Measurements from ENCODE around the gene UBE2L3.
"Not testable (repeated sequence)": the region's sequence is repeated elsewhere in the genome, so short reads cannot be mapped to it uniquely, and the experiment has no call there.

Gene UBE2L3

GRCh38 chr22:21573293-21573734 is 5.8 kb downstream of the UBE2L3 start:
- DNase-seq, result no peak

GRCh38 chr22:21573750-21574494 is 6.4 kb downstream of the UBE2L3 start:
- no peak for DNase-seq

GRCh38 chr22:21579474-21579851 is 11.9 kb downstream of the UBE2L3 start:
- no peak for DNase-seq

- DNase-seq, result not testable (repeated sequence)
Measured at GRCh38 chr22:21580623-21581007, 13.1 kb downstream of the UBE2L3 start.

GRCh38 chr22:21581009-21581713 is 13.6 kb downstream of the UBE2L3 start:
- DNase-seq, result not testable (repeated sequence)

- no peak for DNase-seq
Measured at GRCh38 chr22:21582801-21583740, 15.6 kb downstream of the UBE2L3 start.

- DNase-seq, result no peak
Measured at GRCh38 chr22:21585389-21585788, 17.9 kb downstream of the UBE2L3 start.

- peak; percentile 87 for DNase-seq
Measured at GRCh38 chr22:21587803-21588611, 20.5 kb downstream of the UBE2L3 start.

GRCh38 chr22:21589396-21589795 is 21.9 kb downstream of the UBE2L3 start:
- DNase-seq, result peak; percentile 22

GRCh38 chr22:21590809-21591641 is 23.5 kb downstream of the UBE2L3 start:
- no peak for DNase-seq

GRCh38 chr22:21591695-21592094 is 24.2 kb downstream of the UBE2L3 start:
- DNase-seq, result no peak

- no peak for DNase-seq
Measured at GRCh38 chr22:21592422-21592821, 24.9 kb downstream of the UBE2L3 start.

- DNase-seq, result no peak
Measured at GRCh38 chr22:21593406-21594232, 26.1 kb downstream of the UBE2L3 start.

GRCh38 chr22:21594865-21595452 is 27.4 kb downstream of the UBE2L3 start:
- DNase-seq, result no peak

GRCh38 chr22:21596356-21597135 is 29.0 kb downstream of the UBE2L3 start:
- not testable (repeated sequence) for DNase-seq

GRCh38 chr22:21598302-21598701 is 30.8 kb downstream of the UBE2L3 start:
- no peak for DNase-seq

- no peak for DNase-seq
Measured at GRCh38 chr22:21599053-21599893, 31.8 kb downstream of the UBE2L3 start.

- DNase-seq, result no peak
Measured at GRCh38 chr22:21602579-21602978, 35.1 kb downstream of the UBE2L3 start.

All from inflammatory macrophage treated with lipopolysaccharide for 4 hours (primary cell).